B cell (primary cell): Measurements from ENCODE around the gene TBC1D25. TPM values are rescaled to one million over a fixed set of nuclear protein-coding genes. Genes with fewer than 3 reads are reported as not detected.

Experiments used
- ATAC-seq: fragments of 200-7000 bp; cut with Tn5 transposase; one replicate; pipeline ENCODE4 v1.10.0; 2021; ENCODE audit warnings: low read depth, mild to moderate bottlenecking, moderate number of reproducible peaks, moderate library complexity
- CTCF ChIA-PET: fragments of 350-600 bp; sonication (Branson Sonifier 250); formaldehyde crosslinking; loops from one replicate; lab custom pipeline; 2021; ENCODE audit warnings: antibody characterized with exemption, inconsistent platforms; lab: Charles Lee
- POLR2A ChIA-PET: fragments of 350-600 bp; sonication (Branson Sonifier 250); formaldehyde crosslinking; loops from one replicate; lab custom pipeline; 2021; ENCODE audit warnings: antibody characterized with exemption; lab: Charles Lee
- DNase-seq: peaks from one replicate; pipeline ENCODE4 v3.0.0; 2013
- H2AFZ ChIP-seq: 2 replicates; pipeline ENCODE4 v1.6.1; 2012; ENCODE audit warnings: mild to moderate bottlenecking, low read depth, low read length; ENCODE audit not compliant: insufficient read depth, poor library complexity, severe bottlenecking
- H3K27ac ChIP-seq, 2 donors: 1 replicate in 1 of 2; 2 replicates in 1 of 2; pipeline ENCODE4 v1.5.1; 2012 to 2013; ENCODE audit warnings: low read length in 2 of 2, mild to moderate bottlenecking in 2 of 2, moderate library complexity in 1 of 2
- H3K27me3 ChIP-seq, 4 experiments: fragments of 200-600 bp in 1 of 4; sonication (generic) in 1 of 4; replicated peaks in 1 of 4; 1 replicate in 2 of 4; 2 replicates in 2 of 4; pipeline versions ENCODE4 v1.6.1 to v1.7.0; 2013 to 2016; ENCODE audit warnings: low read length in 3 of 4, mild to moderate bottlenecking in 2 of 4, mixed read lengths in 1 of 4, moderate library complexity in 1 of 4; ENCODE audit not compliant: insufficient read depth in 4 of 4, control insufficient read depth in 3 of 4; ENCODE audit errors: control extremely low read depth in 1 of 4
- H3K36me3 ChIP-seq, 2 experiments: replicated peaks in 1 of 2; 1 replicate in 1 of 2; 2 replicates in 1 of 2; pipeline versions ENCODE4 v1.6.1 to v1.7.1; 2013; ENCODE audit warnings: low read length in 1 of 2; ENCODE audit not compliant: insufficient read depth in 2 of 2, control insufficient read depth in 1 of 2; ENCODE audit errors: control extremely low read depth in 1 of 2, extremely low read depth in 1 of 2
- H3K4me1 ChIP-seq, 2 donors: fragments of 200-600 bp in 1 of 2; sonication (generic) in 1 of 2; 1 replicate in 1 of 2; 2 replicates in 1 of 2; pipeline versions ENCODE4 v1.5.1 to v1.6.1; 2013 to 2017; ENCODE audit warnings: low read length in 2 of 2; ENCODE audit not compliant: control insufficient read depth in 2 of 2, insufficient read depth in 2 of 2
- H3K4me2 ChIP-seq: replicated peaks from 2 replicates; pipeline ENCODE3; 2012; ENCODE audit warnings: mild to moderate bottlenecking, low read depth, low read length; ENCODE audit not compliant: poor library complexity, severe bottlenecking
- H3K4me3 ChIP-seq, 5 experiments: fragments of 200-600 bp in 1 of 5; sonication (generic) in 1 of 5; 1 replicate in 3 of 5; 2 replicates in 2 of 5; pipeline versions ENCODE4 v1.5.1 to v1.7.0; 2011 to 2016; ENCODE audit warnings: low read length in 4 of 5, mild to moderate bottlenecking in 4 of 5, low read depth in 2 of 5, control low read depth in 1 of 5, moderate library complexity in 1 of 5; ENCODE audit not compliant: insufficient read depth in 1 of 5; ENCODE audit errors: control extremely low read depth in 1 of 5, extremely low read depth in 1 of 5
- H3K79me2 ChIP-seq: fragments of 200-600 bp; sonication (generic); one replicate; pipeline ENCODE4 v1.6.0; 2016; ENCODE audit warnings: low read length; ENCODE audit not compliant: control insufficient read depth, insufficient read depth
- H3K9ac ChIP-seq: fragments of 200-600 bp; sonication (generic); 2 replicates; pipeline ENCODE4 v1.6.1; 2017; ENCODE audit warnings: mild to moderate bottlenecking, low read length, moderate library complexity
- H3K9me3 ChIP-seq, 3 donors: one replicate each; pipeline versions ENCODE4 v1.6.1 to v1.7.1; 2013; ENCODE audit warnings: low read length in 2 of 3; ENCODE audit not compliant: control insufficient read depth in 2 of 3, insufficient read depth in 1 of 3; ENCODE audit errors: control extremely low read depth in 1 of 3
- H4K20me1 ChIP-seq: 2 replicates; pipeline ENCODE4 v1.6.0; 2012; ENCODE audit warnings: mild to moderate bottlenecking, low read length; ENCODE audit not compliant: insufficient read depth, control insufficient read depth, poor library complexity, severe bottlenecking
- H3K27ac Mint-ChIP-seq: one replicate; pipeline ENCODE4 v1.8.0; 2021; ENCODE audit warnings: mixed read lengths
- H3K27me3 Mint-ChIP-seq: one replicate; pipeline ENCODE4 v1.8.0; 2021; ENCODE audit warnings: mixed read lengths
- H3K4me1 Mint-ChIP-seq: one replicate; pipeline ENCODE4 v1.8.0; 2021; ENCODE audit warnings: mixed read lengths
- H3K4me3 Mint-ChIP-seq: one replicate; pipeline ENCODE4 v1.8.0; 2021; ENCODE audit warnings: mixed read lengths
- H3K9me3 Mint-ChIP-seq: one replicate; pipeline ENCODE4 v1.8.0; 2022; ENCODE audit warnings: mixed read lengths; ENCODE audit not compliant: insufficient read depth
- CTCF ChIP-seq: fragments of 200-600 bp; IDR thresholded peaks from one replicate; pipeline ENCODE4 v1.8.0; 2022; ENCODE audit warnings: antibody characterized with exemption, mild to moderate bottlenecking
- EZH2 ChIP-seq: IDR thresholded peaks from 2 replicates; pipeline ENCODE4 v1.6.1; 2012; ENCODE audit warnings: borderline replicate concordance, low read depth, mild to moderate bottlenecking, moderate library complexity, low read length; ENCODE audit not compliant: insufficient read depth, poor library complexity, severe bottlenecking
- WGBS: methylation state at CpG from one replicate; pipeline ENCODE4 v1.1.5; 2013; ENCODE audit warnings: missing lambda C conversion rate; ENCODE audit not compliant: insufficient coverage; 5-methylcytosine and 5-hydroxymethylcytosine counted together
- intact Hi-C: fragments of 100-400 bp; cut with micrococcal nuclease; formaldehyde crosslinking; loops from one replicate; pipeline ENCODE4 v1.10.0; 2022
- polyA plus RNA-seq: library from polyadenylated mRNA; depleted of rRNA; stranded (reverse); fragments of >200 nt; gene quantifications from 2 replicates; pipeline ENCODE4 v1.2.3, GENCODE V29; 2012
- total RNA-seq, 2 donors: library from RNA; stranded (reverse); fragments of 120-200 nt in 1 of 2; gene quantifications; 1 replicate in 1 of 2; 2 replicates in 1 of 2; pipeline versions ENCODE4 v1.2.3 to v1.2.4, GENCODE V29; 2013 to 2022

TBC1D25 gene
- total and polyA plus RNA-seq, 2 donors (not counting 1 experiment from before 2014, with no cell fraction given) = 24.6 to 31.5 TPM

DNA sequence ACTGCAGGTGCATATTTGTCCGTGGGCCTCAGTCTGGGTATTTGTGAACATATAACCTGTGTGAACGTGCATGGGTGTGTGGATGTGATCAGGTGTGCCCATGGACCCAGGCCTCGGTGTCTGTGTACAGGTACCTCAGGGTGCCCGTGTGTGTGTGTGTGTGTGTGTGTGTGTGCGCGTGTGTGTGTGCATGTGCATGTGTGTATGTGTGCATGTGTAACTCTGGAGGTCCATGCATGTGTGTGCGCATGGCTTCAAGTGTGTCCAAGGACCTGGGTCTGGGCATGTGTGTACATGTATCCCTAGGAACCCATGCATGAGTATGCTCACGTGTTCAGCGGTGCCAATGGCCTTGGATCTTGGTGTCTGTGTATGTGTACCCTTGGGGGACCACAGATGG lies 47.7 kb upstream of the TBC1D25 start:
- no peaks in the 10 kb centered on the region for H3K4me1 Mint-ChIP-seq
- Histone ChIP-seq H3K9me3 (no peaks in the 10 kb centered on the region), H3K4me3 (no peak overlapping the region), H3K27me3 (peaks cover 0 to 2% (median 0%) of the 10 kb centered on the region in 4 experiments), H3K79me2 (no peaks in the 10 kb centered on the region), H3K4me2 (no peak overlapping the region), H3K27ac (no peak overlapping the region), H4K20me1 (no peaks in the 10 kb centered on the region), H2AFZ (no peak overlapping the region), H3K4me1 (no peaks in the 10 kb centered on the region), H3K9ac (no peak overlapping the region), H3K36me3 (no peaks in the 10 kb centered on the region)
- WGBS = 93% methylated on average over 4 of the region's 9 CpGs
- H3K27ac Mint-ChIP-seq = no peak overlapping the region
- H3K9me3 Mint-ChIP-seq = no peaks in the 10 kb centered on the region
- intact Hi-C loops = no loop called here
- H3K4me3 Mint-ChIP-seq = no peak overlapping the region
- TF ChIP-seq CTCF = no peak
- TF ChIP-seq EZH2 = no peak
- DNase-seq (no peak), ATAC-seq (no peak)
- ChIA-PET CTCF (no interaction called here), POLR2A (no interaction called here)
- H3K27me3 Mint-ChIP-seq = no peaks in the 10 kb centered on the region

GRCh38 chrX:48492293-48492910 lies 47.1 kb upstream of the TBC1D25 start:
- no peak overlapping the region for H2AFZ ChIP-seq
- DNase-seq (no peak), ATAC-seq (no peak)
- no peak for TF ChIP-seq CTCF
- no peaks in the 10 kb centered on the region for H3K4me1 ChIP-seq
- no peak overlapping the region for H3K9ac ChIP-seq
- peaks cover 0 to 2% (median 0%) of the 10 kb centered on the region in 4 experiments for H3K27me3 ChIP-seq
- H3K4me3 Mint-ChIP-seq = no peak overlapping the region
- H3K27ac Mint-ChIP-seq = no peak overlapping the region
- WGBS = 60% methylated on average over 2 of the region's 7 CpGs
- intact Hi-C loops = no loop called here
- H3K9me3 ChIP-seq = no peaks in the 10 kb centered on the region
- ChIA-PET POLR2A (no interaction called here), CTCF (no interaction called here)
- no peak overlapping the region for H3K27ac ChIP-seq
- no peak overlapping the region for H3K4me2 ChIP-seq
- H3K36me3 ChIP-seq = no peaks in the 10 kb centered on the region
- H3K4me1 Mint-ChIP-seq = no peaks in the 10 kb centered on the region
- no peaks in the 10 kb centered on the region for H3K9me3 Mint-ChIP-seq
- no peak overlapping the region for H3K4me3 ChIP-seq
- no peaks in the 10 kb centered on the region for H4K20me1 ChIP-seq
- no peaks in the 10 kb centered on the region for H3K27me3 Mint-ChIP-seq
- no peaks in the 10 kb centered on the region for H3K79me2 ChIP-seq
